ENCODE results near the gene AKNA.

The AKNA gene

DNA sequence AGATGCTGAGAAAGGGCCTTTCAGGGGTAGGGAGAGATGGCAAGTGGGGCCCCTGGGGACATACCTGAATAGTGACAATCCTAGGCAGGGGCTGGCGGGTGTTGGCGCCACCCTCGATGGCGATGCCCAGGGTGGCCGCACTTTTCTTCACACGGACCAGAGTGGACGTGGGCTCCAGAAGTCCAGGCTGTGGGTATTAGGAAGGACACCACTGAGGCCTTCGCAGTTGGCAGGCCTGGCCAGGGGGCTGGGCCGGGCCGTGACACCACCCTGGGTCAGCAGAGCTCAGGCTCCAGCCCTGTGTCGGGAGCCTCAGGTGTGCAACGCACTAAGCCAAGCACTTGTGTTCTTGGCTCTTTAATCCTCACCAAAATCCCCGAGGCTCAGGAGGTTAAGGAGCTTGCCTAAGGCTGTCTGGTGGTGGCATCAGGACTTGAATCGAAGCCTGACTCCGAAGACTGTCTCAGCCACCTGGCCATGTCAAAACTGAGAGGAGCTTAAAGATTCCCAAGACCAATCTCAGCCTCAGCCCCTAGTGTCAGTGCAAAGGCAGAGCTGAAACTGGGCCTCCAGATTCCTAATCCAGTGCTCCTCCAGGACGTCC, 15.5 kb upstream of the AKNA start:
- no peak for DNase-seq
- H3K9me2 ChIP-seq (replicated peaks; ENCODE audit: insufficient read depth, low read length): no peaks in the 10 kb centered on the region
- no peaks in the 10 kb centered on the region for H3K27me3 ChIP-seq (replicated peaks; ENCODE audit: insufficient read depth, low read length)

DNA sequence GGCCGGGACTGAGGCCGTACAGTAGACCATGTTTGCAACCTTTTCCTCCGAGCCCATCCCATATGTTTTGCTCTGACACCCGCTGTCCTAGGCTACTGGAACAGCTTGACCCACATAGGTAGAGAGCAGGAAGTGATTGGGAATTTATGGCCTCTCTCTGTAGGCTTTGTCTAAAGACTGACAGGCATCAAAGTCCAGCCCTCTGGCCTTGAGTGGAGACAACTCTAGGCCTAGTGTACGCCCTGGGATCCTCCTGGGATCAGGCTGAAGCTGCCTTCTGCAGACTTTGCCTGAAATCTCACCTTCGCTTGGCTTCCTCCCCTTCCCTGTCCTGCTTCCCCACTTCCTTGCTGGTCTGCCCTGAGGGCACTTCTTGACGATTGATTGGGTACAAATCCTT, 13.6 kb upstream of the AKNA start:
- H3K27me3 ChIP-seq (replicated peaks; ENCODE audit: insufficient read depth, low read length): no peaks in the 10 kb centered on the region
- H3F3A ChIP-seq (ENCODE audit: insufficient read depth, low read length): peaks cover 3% of the 10 kb centered on the region; the same call in 1 of the 2 replicates
- no peaks in the 10 kb centered on the region for H3K9me3 ChIP-seq (replicated peaks; ENCODE audit: insufficient read depth, low read length)
- no peak overlapping the region for H3K9ac ChIP-seq (ENCODE audit: low read length)
- H3K36me3 ChIP-seq (replicated peaks; ENCODE audit: insufficient read depth, low read length): no peaks in the 10 kb centered on the region
- H4K20me1 ChIP-seq (ENCODE audit: insufficient read depth, low read length): no peaks in the 10 kb centered on the region
- peaks cover 14% of the 10 kb centered on the region for H3K79me2 ChIP-seq (ENCODE audit: low read length)
- no peak overlapping the region for H2AFZ ChIP-seq (ENCODE audit: low read length)
- H3K4me3 ChIP-seq (ENCODE audit: low read length): no peak overlapping the region
- no peak overlapping the region for H3K4me2 ChIP-seq (ENCODE audit: low read depth, low read length)
- no peak overlapping the region for H3K27ac ChIP-seq (ENCODE audit: low read length)
- H3K4me1 ChIP-seq (ENCODE audit: low read length): peaks cover 9% of the 10 kb centered on the region; the same call in 1 of the 2 replicates
- no peak for DNase-seq
- H3K9me2 ChIP-seq (replicated peaks; ENCODE audit: insufficient read depth, low read length): no peaks in the 10 kb centered on the region
- TF ChIP-seq, protein P1, sequence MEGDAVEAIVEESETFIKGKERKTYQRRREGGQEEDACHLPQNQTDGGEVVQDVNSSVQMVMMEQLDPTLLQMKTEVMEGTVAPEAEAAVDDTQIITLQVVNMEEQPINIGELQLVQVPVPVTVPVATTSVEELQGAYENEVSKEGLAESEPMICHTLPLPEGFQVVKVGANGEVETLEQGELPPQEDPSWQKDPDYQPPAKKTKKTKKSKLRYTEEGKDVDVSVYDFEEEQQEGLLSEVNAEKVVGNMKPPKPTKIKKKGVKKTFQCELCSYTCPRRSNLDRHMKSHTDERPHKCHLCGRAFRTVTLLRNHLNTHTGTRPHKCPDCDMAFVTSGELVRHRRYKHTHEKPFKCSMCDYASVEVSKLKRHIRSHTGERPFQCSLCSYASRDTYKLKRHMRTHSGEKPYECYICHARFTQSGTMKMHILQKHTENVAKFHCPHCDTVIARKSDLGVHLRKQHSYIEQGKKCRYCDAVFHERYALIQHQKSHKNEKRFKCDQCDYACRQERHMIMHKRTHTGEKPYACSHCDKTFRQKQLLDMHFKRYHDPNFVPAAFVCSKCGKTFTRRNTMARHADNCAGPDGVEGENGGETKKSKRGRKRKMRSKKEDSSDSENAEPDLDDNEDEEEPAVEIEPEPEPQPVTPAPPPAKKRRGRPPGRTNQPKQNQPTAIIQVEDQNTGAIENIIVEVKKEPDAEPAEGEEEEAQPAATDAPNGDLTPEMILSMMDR (IDR thresholded peaks at IDR 0.05; ENCODE audit: low read length): no peak
- TF ChIP-seq EZH2phosphoT487 (IDR thresholded peaks at IDR 0.05; ENCODE audit: low read length) (no peak), EZH2 (optimal IDR thresholded peaks at IDR 0.05; ENCODE audit: low read depth, low read length) (no peak)

More for the DNA sequence above, 15.5 kb upstream of the AKNA start:
- Histone ChIP-seq H4K20me1 (ENCODE audit: insufficient read depth, low read length) (no peaks in the 10 kb centered on the region), H3K9me3 (replicated peaks; ENCODE audit: insufficient read depth, low read length) (no peaks in the 10 kb centered on the region), H3K36me3 (replicated peaks; ENCODE audit: insufficient read depth, low read length) (no peaks in the 10 kb centered on the region), H3K9ac (ENCODE audit: low read length) (no peak overlapping the region), H2AFZ (ENCODE audit: low read length) (no peak overlapping the region), H3K4me3 (ENCODE audit: low read length) (no peak overlapping the region), H3K4me1 (ENCODE audit: low read length) (no peaks in the 10 kb centered on the region), H3K4me2 (ENCODE audit: low read depth, low read length) (no peak overlapping the region), H3K79me2 (ENCODE audit: low read length) (no peaks in the 10 kb centered on the region), H3K27ac (ENCODE audit: low read length) (no peak overlapping the region), H3F3A (ENCODE audit: insufficient read depth, low read length) (no peaks in the 10 kb centered on the region)
- TF ChIP-seq EZH2 (optimal IDR thresholded peaks at IDR 0.05; ENCODE audit: low read depth, low read length) (no peak), EZH2phosphoT487 (IDR thresholded peaks at IDR 0.05; ENCODE audit: low read length) (no peak)

GRCh38 chr9:114400772-114401171, 13.0 kb upstream of the AKNA start:
- Histone ChIP-seq H3K9ac (ENCODE audit: low read length) (no peak overlapping the region), H3K4me3 (ENCODE audit: low read length) (no peak overlapping the region)
- TF ChIP-seq EZH2 (optimal IDR thresholded peaks at IDR 0.05; ENCODE audit: low read depth, low read length): no peak
- no peak for TF ChIP-seq EZH2phosphoT487 (IDR thresholded peaks at IDR 0.05; ENCODE audit: low read length)
- TF ChIP-seq, protein P1 (IDR thresholded peaks at IDR 0.05; ENCODE audit: low read length): no peak

GRCh38 chr9:114400219-114400618, 12.4 kb upstream of the AKNA start:
- peaks cover 9% of the 10 kb centered on the region for H3K4me1 ChIP-seq (ENCODE audit: low read length)

More at GRCh38 chr9:114400772-114401171, 13.0 kb upstream of the AKNA start:
- Histone ChIP-seq H3K4me2 (ENCODE audit: low read depth, low read length) (no peak overlapping the region), H3K27me3 (replicated peaks; ENCODE audit: insufficient read depth, low read length) (no peaks in the 10 kb centered on the region), H3F3A (ENCODE audit: insufficient read depth, low read length) (peaks cover 3% of the 10 kb centered on the region; the same call in 1 of the 2 replicates), H3K4me1 (ENCODE audit: low read length) (peaks cover 9% of the 10 kb centered on the region; the same call in 1 of the 2 replicates), H3K9me3 (replicated peaks; ENCODE audit: insufficient read depth, low read length) (no peaks in the 10 kb centered on the region), H3K9me2 (replicated peaks; ENCODE audit: insufficient read depth, low read length) (no peaks in the 10 kb centered on the region), H4K20me1 (ENCODE audit: insufficient read depth, low read length) (no peaks in the 10 kb centered on the region), H3K79me2 (ENCODE audit: low read length) (peaks cover 20% of the 10 kb centered on the region), H3K36me3 (replicated peaks; ENCODE audit: insufficient read depth, low read length) (no peaks in the 10 kb centered on the region), H2AFZ (ENCODE audit: low read length) (no peak overlapping the region), H3K27ac (ENCODE audit: low read length) (no peak overlapping the region)
- DNase-seq: no peak

More at GRCh38 chr9:114400219-114400618, 12.4 kb upstream of the AKNA start:
- Histone ChIP-seq H2AFZ (ENCODE audit: low read length) (no peak overlapping the region), H3K9me3 (replicated peaks; ENCODE audit: insufficient read depth, low read length) (no peaks in the 10 kb centered on the region), H3K27ac (ENCODE audit: low read length) (no peak overlapping the region), H3K9ac (ENCODE audit: low read length) (no peak overlapping the region), H3K9me2 (replicated peaks; ENCODE audit: insufficient read depth, low read length) (no peaks in the 10 kb centered on the region), H4K20me1 (ENCODE audit: insufficient read depth, low read length) (no peaks in the 10 kb centered on the region), H3K27me3 (replicated peaks; ENCODE audit: insufficient read depth, low read length) (no peaks in the 10 kb centered on the region), H3K4me3 (ENCODE audit: low read length) (no peak overlapping the region), H3K79me2 (ENCODE audit: low read length) (peaks cover 25% of the 10 kb centered on the region), H3K36me3 (replicated peaks; ENCODE audit: insufficient read depth, low read length) (no peaks in the 10 kb centered on the region), H3F3A (ENCODE audit: insufficient read depth, low read length) (peaks cover 3% of the 10 kb centered on the region; the same call in 1 of the 2 replicates), H3K4me2 (ENCODE audit: low read depth, low read length) (no peak overlapping the region)
- TF ChIP-seq EZH2phosphoT487 (IDR thresholded peaks at IDR 0.05; ENCODE audit: low read length): no peak
- TF ChIP-seq, protein P1 (IDR thresholded peaks at IDR 0.05; ENCODE audit: low read length): no peak
- no peak for TF ChIP-seq EZH2 (optimal IDR thresholded peaks at IDR 0.05; ENCODE audit: low read depth, low read length)
- no peak for DNase-seq
